CD14-positive monocyte (primary cell): Measurements from ENCODE around the gene TCTN3. TPM values are rescaled to one million over a fixed set of nuclear protein-coding genes. Genes with fewer than 3 reads are reported as not detected.

Experiments
- DNase-seq, 3 donors: peaks; one replicate each; pipeline ENCODE4 v3.0.0-alpha.2; 2011 to 2022
- H2AFZ ChIP-seq: 2 replicates; pipeline ENCODE4 v1.6.0; 2012; ENCODE audit warnings: mild to moderate bottlenecking, low read depth, low read length, inconsistent platforms; ENCODE audit not compliant: insufficient read depth, poor library complexity, severe bottlenecking
- H3K27ac ChIP-seq, 2 donors: 1 replicate in 1 of 2; 2 replicates in 1 of 2; pipeline ENCODE4 v1.5.1; 2012 to 2013; ENCODE audit warnings: low read length in 2 of 2, control low read depth in 1 of 2, inconsistent platforms in 1 of 2, low read depth in 1 of 2, mild to moderate bottlenecking in 1 of 2
- H3K27me3 ChIP-seq, 2 donors: one replicate each; pipeline versions ENCODE4 v1.6.0 to v1.6.1; 2011 to 2013; ENCODE audit warnings: low read length in 2 of 2; ENCODE audit not compliant: control insufficient read depth in 2 of 2, insufficient read depth in 2 of 2
- H3K36me3 ChIP-seq, 2 donors: replicated peaks in 1 of 2; 1 replicate in 1 of 2; 2 replicates in 1 of 2; pipeline versions ENCODE4 v1.5.1 to v1.6.1; 2012 to 2013; ENCODE audit warnings: low read length in 2 of 2, control low read depth in 1 of 2, inconsistent platforms in 1 of 2, mild to moderate bottlenecking in 1 of 2; ENCODE audit not compliant: insufficient read depth in 2 of 2, control insufficient read depth in 1 of 2
- H3K4me1 ChIP-seq, 2 donors: 1 replicate in 1 of 2; 2 replicates in 1 of 2; pipeline versions ENCODE4 v1.5.1 to v1.6.1; 2012 to 2013; ENCODE audit warnings: low read length in 2 of 2, control low read depth in 1 of 2, inconsistent platforms in 1 of 2, mild to moderate bottlenecking in 1 of 2, moderate library complexity in 1 of 2; ENCODE audit not compliant: insufficient read depth in 2 of 2, control insufficient read depth in 1 of 2
- H3K4me2 ChIP-seq: replicated peaks from 2 replicates; pipeline ENCODE3; 2012; ENCODE audit warnings: low read length, moderate library complexity, mild to moderate bottlenecking; ENCODE audit not compliant: poor library complexity, severe bottlenecking; ENCODE audit errors: extremely low read depth
- H3K4me3 ChIP-seq, 3 experiments: fragments of 200-600 bp in 1 of 3; sonication (generic) in 1 of 3; replicated peaks in 1 of 3; 1 replicate in 2 of 3; 2 replicates in 1 of 3; pipeline ENCODE4 v1.5.1; 2011 to 2013; ENCODE audit warnings: low read length in 3 of 3, mild to moderate bottlenecking in 3 of 3, control low read depth in 2 of 3, low read depth in 2 of 3, inconsistent platforms in 1 of 3, moderate library complexity in 1 of 3
- H3K79me2 ChIP-seq: 2 replicates; pipeline ENCODE4 v1.6.0; 2012; ENCODE audit warnings: mild to moderate bottlenecking, control low read depth, inconsistent platforms, low read length, moderate library complexity; ENCODE audit not compliant: insufficient read depth
- H3K9ac ChIP-seq: 2 replicates; pipeline ENCODE4 v1.6.0; 2017; ENCODE audit warnings: low read length, mild to moderate bottlenecking; ENCODE audit not compliant: insufficient read depth, poor library complexity, severe bottlenecking
- H3K9me3 ChIP-seq, 2 donors: replicated peaks in 1 of 2; 1 replicate in 1 of 2; 2 replicates in 1 of 2; pipeline versions ENCODE4 v1.5.1 to v1.6.1; 2012 to 2013; ENCODE audit warnings: low read length in 2 of 2, control low read depth in 1 of 2; ENCODE audit not compliant: control insufficient read depth in 1 of 2, insufficient read depth in 1 of 2
- H4K20me1 ChIP-seq: 2 replicates; pipeline ENCODE4 v1.6.0; 2012; ENCODE audit warnings: mild to moderate bottlenecking, low read length, control low read depth, moderate library complexity; ENCODE audit not compliant: insufficient read depth
- H3K27ac Mint-ChIP-seq, 7 donors: one replicate each; pipeline ENCODE4 v1.8.0; 2020; ENCODE audit warnings: mild to moderate bottlenecking in 7 of 7, mixed read lengths in 7 of 7, moderate library complexity in 6 of 7, inconsistent platforms in 2 of 7
- H3K27me3 Mint-ChIP-seq, 3 donors: one replicate each; pipeline ENCODE4 v1.8.0; 2021 to 2022; ENCODE audit warnings: low read depth in 3 of 3, mild to moderate bottlenecking in 3 of 3, mixed read lengths in 3 of 3, moderate library complexity in 3 of 3, inconsistent platforms in 1 of 3
- H3K36me3 Mint-ChIP-seq, 2 donors: one replicate each; pipeline ENCODE4 v1.8.0; 2020; ENCODE audit warnings: mixed read lengths in 2 of 2, inconsistent platforms in 1 of 2, mild to moderate bottlenecking in 1 of 2
- H3K4me1 Mint-ChIP-seq: one replicate; pipeline ENCODE4 v1.8.0; 2020; ENCODE audit warnings: mild to moderate bottlenecking, mixed read lengths
- H3K4me3 Mint-ChIP-seq, 2 donors: one replicate each; pipeline ENCODE4 v1.8.0; 2020; ENCODE audit warnings: mild to moderate bottlenecking in 2 of 2, mixed read lengths in 2 of 2, moderate library complexity in 1 of 2
- H3K9me3 Mint-ChIP-seq, 7 donors: one replicate each; pipeline ENCODE4 v1.8.0; 2020 to 2022; ENCODE audit warnings: mixed read lengths in 7 of 7, mild to moderate bottlenecking in 6 of 7, moderate library complexity in 6 of 7, inconsistent platforms in 2 of 7
- WGBS: methylation state at CpG from one replicate; pipeline ENCODE4 v1.1.5; 2013; ENCODE audit warnings: missing lambda C conversion rate; ENCODE audit not compliant: insufficient coverage; 5-methylcytosine and 5-hydroxymethylcytosine counted together
- intact Hi-C, 2 donors: fragments of 100-400 bp; cut with micrococcal nuclease; formaldehyde crosslinking; loops; one replicate each; pipeline versions ENCODE4 v1.15.0 to v1.15.1; 2023
- polyA plus RNA-seq, 3 donors: library from polyadenylated mRNA; depleted of rRNA in 1 of 3; unstranded in 2 of 3; stranded (reverse) in 1 of 3; fragments of 300-500 nt in 2 of 3; fragments of >200 nt in 1 of 3; fragmentation: Illumina TruSeq in 2 of 3; gene quantifications; 1 replicate in 2 of 3; 2 replicates in 1 of 3; pipeline ENCODE4 v1.2.3, GENCODE V29; 2012 to 2021
- TF ChIP-seq, protein P1 (sequence below): fragments of 200-600 bp; IDR thresholded peaks from one replicate; pipeline ENCODE4 v1.8.0; 2022; ENCODE audit warnings: antibody characterized with exemption, mild to moderate bottlenecking

TCTN3 gene
- polyA plus RNA-seq, 3 donors = 8.5 to 23.1 (median 14.4) TPM

DNA sequence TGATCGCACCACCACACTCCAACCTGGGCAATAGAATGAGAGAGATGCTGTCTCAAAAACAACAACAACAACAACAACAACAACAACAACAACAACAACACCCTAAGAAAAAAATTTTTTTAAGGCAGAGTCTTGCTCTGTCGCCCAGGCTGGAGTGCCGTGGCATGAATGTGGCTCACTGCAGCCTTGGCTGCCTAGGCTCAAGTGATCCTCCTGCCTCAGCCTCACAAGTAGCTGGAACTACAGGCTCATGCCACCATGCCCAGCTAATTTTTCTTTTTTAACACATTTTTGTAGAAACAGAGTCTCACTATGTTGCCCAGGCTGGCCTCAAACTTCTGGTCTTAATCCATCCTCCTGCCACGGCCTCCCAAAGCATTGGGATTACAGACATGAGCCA is 55.8 kb downstream of the TCTN3 start:
- Mint-ChIP-seq H3K4me3 (no peak overlapping the region), H3K27me3 (peaks cover 0 to 3% (median 0%) of the 10 kb centered on the region in 3 donors), H3K4me1 (no peaks in the 10 kb centered on the region), H3K9me3 (no peaks in the 10 kb centered on the region), H3K36me3 (peaks cover 52 to 74% of the 10 kb centered on the region in 2 donors), H3K27ac (no peak overlapping the region)
- Histone ChIP-seq H3K27ac (no peak overlapping the region), H4K20me1 (no peaks in the 10 kb centered on the region), H3K9ac (no peak overlapping the region), H3K4me1 (no peaks in the 10 kb centered on the region), H3K4me2 (no peak overlapping the region), H3K27me3 (no peaks in the 10 kb centered on the region), H3K36me3 (peaks cover 17 to 62% of the 10 kb centered on the region in 2 donors), H3K9me3 (no peaks in the 10 kb centered on the region), H2AFZ (no peak overlapping the region), H3K79me2 (no peaks in the 10 kb centered on the region), H3K4me3 (no peak overlapping the region)
- intact Hi-C loops = no loop called here
- 95% methylated on average over 3 of the region's 4 CpGs for WGBS
- no peak for DNase-seq
- TF ChIP-seq, protein P1, sequence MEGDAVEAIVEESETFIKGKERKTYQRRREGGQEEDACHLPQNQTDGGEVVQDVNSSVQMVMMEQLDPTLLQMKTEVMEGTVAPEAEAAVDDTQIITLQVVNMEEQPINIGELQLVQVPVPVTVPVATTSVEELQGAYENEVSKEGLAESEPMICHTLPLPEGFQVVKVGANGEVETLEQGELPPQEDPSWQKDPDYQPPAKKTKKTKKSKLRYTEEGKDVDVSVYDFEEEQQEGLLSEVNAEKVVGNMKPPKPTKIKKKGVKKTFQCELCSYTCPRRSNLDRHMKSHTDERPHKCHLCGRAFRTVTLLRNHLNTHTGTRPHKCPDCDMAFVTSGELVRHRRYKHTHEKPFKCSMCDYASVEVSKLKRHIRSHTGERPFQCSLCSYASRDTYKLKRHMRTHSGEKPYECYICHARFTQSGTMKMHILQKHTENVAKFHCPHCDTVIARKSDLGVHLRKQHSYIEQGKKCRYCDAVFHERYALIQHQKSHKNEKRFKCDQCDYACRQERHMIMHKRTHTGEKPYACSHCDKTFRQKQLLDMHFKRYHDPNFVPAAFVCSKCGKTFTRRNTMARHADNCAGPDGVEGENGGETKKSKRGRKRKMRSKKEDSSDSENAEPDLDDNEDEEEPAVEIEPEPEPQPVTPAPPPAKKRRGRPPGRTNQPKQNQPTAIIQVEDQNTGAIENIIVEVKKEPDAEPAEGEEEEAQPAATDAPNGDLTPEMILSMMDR = no peak

DNA sequence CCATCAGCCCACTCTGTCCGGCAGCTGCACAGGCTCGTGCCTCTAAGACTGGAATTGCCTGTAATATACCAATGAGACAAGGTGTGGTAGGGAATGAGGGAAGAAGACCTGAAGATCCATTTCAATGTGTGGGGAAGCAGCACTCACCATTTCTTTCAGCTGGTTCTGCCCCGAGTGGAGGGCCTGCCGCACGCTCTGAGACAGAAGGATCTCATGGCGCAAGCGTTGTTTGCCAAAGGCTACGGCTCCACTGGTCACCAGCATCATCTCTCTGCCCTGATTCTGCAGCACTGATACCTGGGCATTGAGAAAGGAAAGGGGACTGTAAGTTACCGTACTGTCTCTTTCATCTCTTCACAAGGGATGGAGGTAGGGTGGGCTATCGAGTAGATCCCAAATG is 56.6 kb downstream of the TCTN3 start:
- DNase-seq = no peak
- no peak overlapping the region for H3K4me3 Mint-ChIP-seq
- no peaks in the 10 kb centered on the region for H3K9me3 Mint-ChIP-seq
- Histone ChIP-seq H3K36me3 (peaks cover 18 to 61% of the 10 kb centered on the region in 2 donors), H3K9me3 (no peaks in the 10 kb centered on the region), H3K4me2 (no peak overlapping the region), H3K4me3 (no peak overlapping the region), H3K27me3 (no peaks in the 10 kb centered on the region), H3K9ac (no peak overlapping the region), H4K20me1 (no peaks in the 10 kb centered on the region), H3K27ac (no peak overlapping the region), H3K4me1 (no peaks in the 10 kb centered on the region), H2AFZ (no peak overlapping the region), H3K79me2 (no peaks in the 10 kb centered on the region)
- intact Hi-C loops = no loop called here
- H3K27me3 Mint-ChIP-seq = peaks cover 0 to 1% (median 0%) of the 10 kb centered on the region in 3 donors
- TF ChIP-seq, protein P1 = no peak
- no peaks in the 10 kb centered on the region for H3K4me1 Mint-ChIP-seq
- H3K27ac Mint-ChIP-seq = no peak overlapping the region
- WGBS = 94% methylated on average over 3 of the region's 10 CpGs
- peaks cover 48 to 74% of the 10 kb centered on the region in 2 donors for H3K36me3 Mint-ChIP-seq
